GM23338 (cell line): ENCODE results near the gene CCDC196.

ENCODE experiments used
- JUNB ChIP-seq: IDR thresholded peaks from one replicate; pipeline ENCODE4 v1.6.1; 2016; ENCODE audit warnings: antibody characterized with exemption; ENCODE audit not compliant: unreplicated experiment
- POLR2AphosphoS5 ChIP-seq: IDR thresholded peaks from 2 replicates; pipeline ENCODE4 v1.6.1; 2016; ENCODE audit warnings: antibody characterized with exemption, low read depth
- TF ChIP-seq, protein P1 (sequence below): IDR thresholded peaks from one replicate; pipeline ENCODE4 v1.6.1; 2018; ENCODE audit warnings: antibody characterized with exemption; ENCODE audit not compliant: unreplicated experiment
- TF ChIP-seq, protein P2 (sequence below), 2 experiments: fragments of 200-600 bp in 1 of 2; sonication (generic) in 1 of 2; conservative IDR thresholded peaks; 2 replicates each; pipeline versions ENCODE4 v1.5.1 to v1.6.1; 2016 to 2017; ENCODE audit warnings: antibody characterized with exemption in 2 of 2, low read depth in 2 of 2, mild to moderate bottlenecking in 2 of 2, moderate library complexity in 1 of 2

DNA sequence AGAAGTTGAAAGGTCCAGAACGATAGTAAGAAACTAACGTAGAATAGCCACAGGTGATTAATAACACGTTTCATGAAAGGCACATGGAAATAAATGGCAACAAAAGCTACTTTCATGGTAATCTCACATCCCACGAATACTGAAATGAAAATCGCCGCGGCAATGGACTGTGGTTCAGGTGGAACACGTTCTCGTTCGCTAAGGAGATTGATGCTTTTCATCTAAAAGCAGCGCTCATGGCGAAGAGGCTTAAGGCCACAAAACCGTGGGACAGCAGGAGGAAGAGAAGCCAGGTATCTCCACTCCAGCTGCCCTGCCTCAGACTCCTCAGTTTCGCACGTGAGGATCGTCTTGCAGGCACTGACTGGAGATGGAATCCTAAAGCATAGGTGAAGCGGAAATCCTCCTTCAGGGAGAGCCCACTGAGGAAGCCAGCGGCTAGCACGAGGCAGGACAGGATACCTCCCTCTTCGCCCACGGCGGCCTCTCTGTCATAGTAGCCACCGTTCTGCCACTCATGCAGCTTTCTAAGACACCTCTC is 21.1 kb downstream of the CCDC196 start:
- TF ChIP-seq POLR2AphosphoS5 (no peak), JUNB (no peak)
- TF ChIP-seq, protein P1, sequence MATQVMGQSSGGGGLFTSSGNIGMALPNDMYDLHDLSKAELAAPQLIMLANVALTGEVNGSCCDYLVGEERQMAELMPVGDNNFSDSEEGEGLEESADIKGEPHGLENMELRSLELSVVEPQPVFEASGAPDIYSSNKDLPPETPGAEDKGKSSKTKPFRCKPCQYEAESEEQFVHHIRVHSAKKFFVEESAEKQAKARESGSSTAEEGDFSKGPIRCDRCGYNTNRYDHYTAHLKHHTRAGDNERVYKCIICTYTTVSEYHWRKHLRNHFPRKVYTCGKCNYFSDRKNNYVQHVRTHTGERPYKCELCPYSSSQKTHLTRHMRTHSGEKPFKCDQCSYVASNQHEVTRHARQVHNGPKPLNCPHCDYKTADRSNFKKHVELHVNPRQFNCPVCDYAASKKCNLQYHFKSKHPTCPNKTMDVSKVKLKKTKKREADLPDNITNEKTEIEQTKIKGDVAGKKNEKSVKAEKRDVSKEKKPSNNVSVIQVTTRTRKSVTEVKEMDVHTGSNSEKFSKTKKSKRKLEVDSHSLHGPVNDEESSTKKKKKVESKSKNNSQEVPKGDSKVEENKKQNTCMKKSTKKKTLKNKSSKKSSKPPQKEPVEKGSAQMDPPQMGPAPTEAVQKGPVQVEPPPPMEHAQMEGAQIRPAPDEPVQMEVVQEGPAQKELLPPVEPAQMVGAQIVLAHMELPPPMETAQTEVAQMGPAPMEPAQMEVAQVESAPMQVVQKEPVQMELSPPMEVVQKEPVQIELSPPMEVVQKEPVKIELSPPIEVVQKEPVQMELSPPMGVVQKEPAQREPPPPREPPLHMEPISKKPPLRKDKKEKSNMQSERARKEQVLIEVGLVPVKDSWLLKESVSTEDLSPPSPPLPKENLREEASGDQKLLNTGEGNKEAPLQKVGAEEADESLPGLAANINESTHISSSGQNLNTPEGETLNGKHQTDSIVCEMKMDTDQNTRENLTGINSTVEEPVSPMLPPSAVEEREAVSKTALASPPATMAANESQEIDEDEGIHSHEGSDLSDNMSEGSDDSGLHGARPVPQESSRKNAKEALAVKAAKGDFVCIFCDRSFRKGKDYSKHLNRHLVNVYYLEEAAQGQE, result no peak
- TF ChIP-seq, protein P2, sequence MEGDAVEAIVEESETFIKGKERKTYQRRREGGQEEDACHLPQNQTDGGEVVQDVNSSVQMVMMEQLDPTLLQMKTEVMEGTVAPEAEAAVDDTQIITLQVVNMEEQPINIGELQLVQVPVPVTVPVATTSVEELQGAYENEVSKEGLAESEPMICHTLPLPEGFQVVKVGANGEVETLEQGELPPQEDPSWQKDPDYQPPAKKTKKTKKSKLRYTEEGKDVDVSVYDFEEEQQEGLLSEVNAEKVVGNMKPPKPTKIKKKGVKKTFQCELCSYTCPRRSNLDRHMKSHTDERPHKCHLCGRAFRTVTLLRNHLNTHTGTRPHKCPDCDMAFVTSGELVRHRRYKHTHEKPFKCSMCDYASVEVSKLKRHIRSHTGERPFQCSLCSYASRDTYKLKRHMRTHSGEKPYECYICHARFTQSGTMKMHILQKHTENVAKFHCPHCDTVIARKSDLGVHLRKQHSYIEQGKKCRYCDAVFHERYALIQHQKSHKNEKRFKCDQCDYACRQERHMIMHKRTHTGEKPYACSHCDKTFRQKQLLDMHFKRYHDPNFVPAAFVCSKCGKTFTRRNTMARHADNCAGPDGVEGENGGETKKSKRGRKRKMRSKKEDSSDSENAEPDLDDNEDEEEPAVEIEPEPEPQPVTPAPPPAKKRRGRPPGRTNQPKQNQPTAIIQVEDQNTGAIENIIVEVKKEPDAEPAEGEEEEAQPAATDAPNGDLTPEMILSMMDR (conservative IDR thresholded peaks at IDR 0.05; ENCODE audit: low read depth in 2 of 2), result no peak
